Osteocyte (in vitro differentiated cells): ENCODE data around the gene TNN. TPM values are rescaled to one million over a fixed set of nuclear protein-coding genes. Genes with fewer than 3 reads are reported as not detected.

Experiments used
- DNase-seq: peaks from one replicate; pipeline ENCODE4 v3.0.0; 2021; ENCODE audit warnings: mixed read lengths; ENCODE audit not compliant: unreplicated experiment; ENCODE audit errors: extremely low spot score
- H3K27ac Mint-ChIP-seq: one replicate; pipeline ENCODE4 v1.8.0; 2021; ENCODE audit warnings: mild to moderate bottlenecking, mixed read lengths; ENCODE audit not compliant: unreplicated experiment
- H3K27me3 Mint-ChIP-seq: one replicate; pipeline ENCODE4 v1.8.0; 2021; ENCODE audit warnings: mixed read lengths; ENCODE audit not compliant: unreplicated experiment
- H3K36me3 Mint-ChIP-seq: one replicate; pipeline ENCODE4 v1.8.0; 2021; ENCODE audit warnings: mixed read lengths; ENCODE audit not compliant: unreplicated experiment
- H3K4me1 Mint-ChIP-seq: one replicate; pipeline ENCODE4 v1.8.0; 2021; ENCODE audit warnings: mixed read lengths; ENCODE audit not compliant: unreplicated experiment
- H3K4me3 Mint-ChIP-seq: one replicate; pipeline ENCODE4 v1.8.0; 2021; ENCODE audit warnings: mild to moderate bottlenecking, moderate library complexity, mixed read lengths; ENCODE audit not compliant: unreplicated experiment
- H3K9me3 Mint-ChIP-seq: one replicate; pipeline ENCODE4 v1.8.0; 2021; ENCODE audit warnings: mixed read lengths; ENCODE audit not compliant: unreplicated experiment
- CTCF ChIP-seq: fragments of 200-600 bp; sonication (generic); IDR thresholded peaks from 2 replicates; pipeline ENCODE4 v1.5.0; 2021; ENCODE audit warnings: antibody characterized with exemption, mild to moderate bottlenecking, moderate library complexity
- total RNA-seq: library from RNA; stranded (reverse); gene quantifications from 2 replicates; pipeline ENCODE4 v1.2.1, GENCODE V29; 2021

TNN gene
- total RNA-seq, 1 donor from 2014 or later, result not detected

GRCh38 chr1:175075572-175076568, 8.2 kb downstream of the TNN start:
- Mint-ChIP-seq H3K9me3 (no peaks in the 10 kb centered on the region), H3K27me3 (peaks cover 3% of the 10 kb centered on the region), H3K4me3 (no peak overlapping the region), H3K27ac (no peak overlapping the region), H3K36me3 (no peaks in the 10 kb centered on the region), H3K4me1 (peaks cover 20% of the 10 kb centered on the region)
- TF ChIP-seq CTCF, result no peak
- DNase-seq, result no peak

GRCh38 chr1:175077356-175078030, 9.9 kb downstream of the TNN start:
- Mint-ChIP-seq H3K4me3 (no peak overlapping the region), H3K27me3 (no peaks in the 10 kb centered on the region), H3K36me3 (no peaks in the 10 kb centered on the region), H3K9me3 (no peaks in the 10 kb centered on the region), H3K4me1 (peaks cover 10% of the 10 kb centered on the region), H3K27ac (no peak overlapping the region)
- DNase-seq, result no peak
- TF ChIP-seq CTCF, result no peak

- Mint-ChIP-seq H3K9me3 (no peaks in the 10 kb centered on the region), H3K27ac (no peak overlapping the region), H3K36me3 (no peaks in the 10 kb centered on the region), H3K4me1 (no peaks in the 10 kb centered on the region), H3K4me3 (no peak overlapping the region), H3K27me3 (no peaks in the 10 kb centered on the region)
- DNase-seq, result no peak
- TF ChIP-seq CTCF, result no peak
Observed at GRCh38 chr1:175078629-175079028, 11.0 kb downstream of the TNN start.

- Mint-ChIP-seq H3K27me3 (no peaks in the 10 kb centered on the region), H3K9me3 (no peaks in the 10 kb centered on the region), H3K4me1 (no peaks in the 10 kb centered on the region), H3K36me3 (no peaks in the 10 kb centered on the region), H3K4me3 (no peak overlapping the region), H3K27ac (no peak overlapping the region)
- DNase-seq, result no peak
- TF ChIP-seq CTCF, result no peak
Observed at GRCh38 chr1:175079338-175079737, 11.7 kb downstream of the TNN start.

- no peak for DNase-seq
- no peaks in the 10 kb centered on the region for H3K27me3 Mint-ChIP-seq
- H3K4me3 Mint-ChIP-seq, result no peak overlapping the region
- H3K27ac Mint-ChIP-seq, result no peak overlapping the region
- no peaks in the 10 kb centered on the region for H3K4me1 Mint-ChIP-seq
- H3K36me3 Mint-ChIP-seq, result no peaks in the 10 kb centered on the region
- no peak for TF ChIP-seq CTCF
- H3K9me3 Mint-ChIP-seq, result no peaks in the 10 kb centered on the region
Observed at GRCh38 chr1:175080030-175080429, 12.4 kb downstream of the TNN start.
